Endometrial microvascular endothelial cells (primary cell): ENCODE measurements around the gene WNT7A. TPM values are rescaled to one million over a fixed set of nuclear protein-coding genes. Genes with fewer than 3 reads are reported as not detected.

ENCODE experiments used
- in situ Hi-C: cut with HindIII; loops from 2 replicates; pipeline ENCODE4 v1.10.0; 2017; ENCODE audit warnings: low sequenced_read_pairs, low pct_unique_long_range_greater_than_20kb; ENCODE audit errors: inconsistent ontology term
- total RNA-seq: library from RNA; depleted of rRNA; stranded (reverse); fragments of >200 nt; gene quantifications from one replicate; pipeline ENCODE4 v1.2.3, GENCODE V29; 2015; ENCODE audit errors: inconsistent ontology term

WNT7A gene
- total RNA-seq, 1 donor from 2014 or later = not detected

- in situ Hi-C loops = no loop called here
Observed at GRCh38 chr3:13788522-13789424, 91.1 kb downstream of the WNT7A start.

GRCh38 chr3:13787533-13788132 lies 92.2 kb downstream of the WNT7A start:
- in situ Hi-C loops = no loop called here

- in situ Hi-C loops = no loop called here
Observed at GRCh38 chr3:13786811-13787210, 93.1 kb downstream of the WNT7A start.

GRCh38 chr3:13785853-13786436 lies 93.9 kb downstream of the WNT7A start:
- in situ Hi-C loops = no loop called here

GRCh38 chr3:13785351-13785750 lies 94.5 kb downstream of the WNT7A start:
- in situ Hi-C loops = no loop called here

GRCh38 chr3:13783476-13783875 lies 96.4 kb downstream of the WNT7A start:
- in situ Hi-C loops = no loop called here

- in situ Hi-C loops = no loop called here
Observed at GRCh38 chr3:13782501-13782900, 97.4 kb downstream of the WNT7A start.

GRCh38 chr3:13781417-13781816 lies 98.5 kb downstream of the WNT7A start:
- in situ Hi-C loops = no loop called here

- in situ Hi-C loops = no loop called here
Observed at GRCh38 chr3:13780432-13781176, 99.3 kb downstream of the WNT7A start.

- in situ Hi-C loops = no loop called here
Observed at GRCh38 chr3:13776253-13777050, 103.4 kb downstream of the WNT7A start.

- in situ Hi-C loops = no loop called here
Observed at GRCh38 chr3:13772885-13773745, 106.8 kb downstream of the WNT7A start.

- in situ Hi-C loops = no loop called here
Observed at GRCh38 chr3:13772321-13772745, 107.5 kb downstream of the WNT7A start.

GRCh38 chr3:13771496-13771895 lies 108.4 kb downstream of the WNT7A start:
- in situ Hi-C loops = no loop called here

GRCh38 chr3:13770170-13771169 lies 109.4 kb downstream of the WNT7A start:
- in situ Hi-C loops = no loop called here

- in situ Hi-C loops = no loop called here
Observed at GRCh38 chr3:13769422-13769821, 110.4 kb downstream of the WNT7A start.

- in situ Hi-C loops = no loop called here
Observed at GRCh38 chr3:13768453-13768852, 111.4 kb downstream of the WNT7A start.

- in situ Hi-C loops = no loop called here
Observed at GRCh38 chr3:13767896-13768295, 112.0 kb downstream of the WNT7A start.
